Measurements from ENCODE around the gene AATK.

AATK gene

GRCh38 chr17:81196505-81197408 is 30.7 kb upstream of the AATK start:
- DNase-seq (ENCODE audit: low spot score): no peak

DNA sequence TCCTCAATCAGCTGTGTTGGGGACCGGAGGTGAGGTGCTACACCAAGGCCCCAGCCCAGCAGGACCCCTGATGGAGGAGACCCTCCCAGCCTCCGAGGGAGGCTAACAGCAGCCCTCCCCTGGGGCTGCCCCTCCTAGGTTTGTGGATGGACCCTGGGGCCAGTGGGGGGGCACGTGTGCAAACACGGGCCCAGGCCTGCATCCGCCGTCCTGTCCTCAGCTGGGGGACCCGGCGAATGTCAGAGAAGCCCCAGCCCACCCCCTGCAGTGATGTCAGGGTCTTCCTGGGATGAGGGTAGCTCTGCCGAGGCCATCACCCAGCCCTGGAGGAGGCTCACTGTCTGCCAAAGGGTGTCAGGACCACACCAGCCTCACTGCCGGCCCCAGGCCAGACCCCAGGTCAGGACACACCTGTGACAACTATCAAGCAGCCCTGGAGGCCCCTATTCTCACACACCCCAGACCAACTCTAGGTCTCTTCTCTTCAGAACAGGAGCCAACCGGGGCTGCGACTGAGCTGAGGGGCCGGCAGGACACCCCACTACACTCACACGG is 30.0 kb upstream of the AATK start:
- DNase-seq (ENCODE audit: low spot score): no peak

GRCh38 chr17:81194941-81195901 is 29.2 kb upstream of the AATK start:
- DNase-seq (ENCODE audit: low spot score): no peak

DNA sequence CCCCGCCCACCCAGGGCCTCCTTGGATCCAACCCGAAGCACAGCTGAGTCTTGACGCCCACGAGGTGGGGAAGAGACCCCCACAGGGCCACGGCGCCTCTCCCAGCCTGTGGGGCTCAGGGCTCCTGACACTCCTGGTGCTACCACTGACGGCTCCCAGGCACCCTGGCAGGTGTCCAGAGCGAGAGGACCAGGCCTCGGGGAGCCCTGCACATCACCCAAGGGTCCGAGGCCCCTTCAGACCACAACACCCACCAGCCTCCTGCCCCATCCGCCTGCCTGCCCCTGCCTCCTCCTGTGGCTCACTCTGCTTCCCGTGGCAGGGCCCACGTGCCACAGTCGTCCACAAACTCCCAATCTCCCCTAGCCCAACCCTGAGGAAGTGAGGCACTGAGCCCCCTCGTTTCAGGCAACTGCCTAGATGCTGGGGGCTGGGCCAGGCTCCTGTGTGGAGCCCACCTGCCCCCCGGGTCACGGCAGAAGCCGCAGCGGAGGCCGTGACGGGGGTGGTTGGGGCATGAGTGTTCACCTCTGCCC is 28.3 kb upstream of the AATK start:
- no peak for DNase-seq (ENCODE audit: low spot score)

DNA sequence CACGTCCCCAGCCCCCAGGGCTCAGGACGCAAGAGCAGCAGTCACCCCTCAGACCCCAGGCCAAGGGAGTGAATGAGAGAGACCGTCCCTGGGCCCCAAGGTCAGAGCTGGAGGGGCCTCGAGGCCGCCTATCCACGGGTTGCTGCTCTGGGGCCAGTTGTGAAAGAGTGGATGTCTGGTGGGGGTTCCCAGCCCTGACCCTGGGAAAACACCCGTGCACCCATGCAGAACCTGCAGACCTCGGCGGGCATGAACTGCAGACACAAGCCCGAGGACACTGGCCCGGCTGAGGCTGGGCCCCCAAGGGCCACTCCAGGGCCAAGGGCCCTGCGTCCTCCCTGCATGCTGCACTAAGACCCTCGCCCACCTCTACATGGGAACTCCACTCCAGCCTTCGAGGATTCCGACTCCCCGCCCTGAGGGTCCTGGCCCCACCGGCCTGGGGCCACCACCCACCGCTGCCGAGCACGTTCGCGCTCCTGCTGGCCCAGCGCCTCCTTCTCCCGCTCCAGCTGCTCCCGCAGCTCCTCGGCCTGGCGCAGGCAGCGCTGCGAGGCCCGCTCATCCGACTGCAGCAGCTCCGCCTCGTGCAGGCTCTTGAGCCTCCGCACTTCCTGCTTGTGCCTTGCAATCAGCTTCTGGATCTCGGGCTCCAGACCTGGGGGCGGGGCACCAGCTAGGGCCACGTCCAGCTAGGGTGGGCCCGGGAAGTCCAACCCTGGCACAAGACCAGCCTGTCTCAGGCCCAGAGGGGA is 27.6 kb upstream of the AATK start:
- DNase-seq (ENCODE audit: low spot score): no peak

DNA sequence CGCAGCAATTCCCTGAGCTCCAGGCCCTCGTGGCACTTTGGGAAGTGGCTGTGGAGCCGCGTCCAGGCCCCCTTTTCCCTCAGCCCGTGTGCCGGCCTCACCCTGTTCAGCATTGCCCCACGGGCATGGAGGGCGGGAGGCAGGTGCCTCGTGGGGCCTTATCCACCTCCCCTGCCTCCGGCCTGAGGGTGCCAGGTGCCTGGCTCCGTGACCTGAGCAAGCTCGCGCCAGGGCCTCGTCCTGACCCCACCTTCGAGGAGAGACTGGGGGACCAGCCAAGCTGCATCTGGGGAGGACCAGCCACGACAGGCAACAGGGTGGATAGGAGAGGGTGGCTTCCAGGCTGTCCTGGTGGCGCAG is 27.0 kb upstream of the AATK start:
- no peak for DNase-seq (ENCODE audit: low spot score)

GRCh38 chr17:81192386-81193050 is 26.5 kb upstream of the AATK start:
- no peak for DNase-seq (ENCODE audit: low spot score)

- DNase-seq (ENCODE audit: low spot score): no peak
Observed at GRCh38 chr17:81191646-81192045, 25.6 kb upstream of the AATK start.

DNA sequence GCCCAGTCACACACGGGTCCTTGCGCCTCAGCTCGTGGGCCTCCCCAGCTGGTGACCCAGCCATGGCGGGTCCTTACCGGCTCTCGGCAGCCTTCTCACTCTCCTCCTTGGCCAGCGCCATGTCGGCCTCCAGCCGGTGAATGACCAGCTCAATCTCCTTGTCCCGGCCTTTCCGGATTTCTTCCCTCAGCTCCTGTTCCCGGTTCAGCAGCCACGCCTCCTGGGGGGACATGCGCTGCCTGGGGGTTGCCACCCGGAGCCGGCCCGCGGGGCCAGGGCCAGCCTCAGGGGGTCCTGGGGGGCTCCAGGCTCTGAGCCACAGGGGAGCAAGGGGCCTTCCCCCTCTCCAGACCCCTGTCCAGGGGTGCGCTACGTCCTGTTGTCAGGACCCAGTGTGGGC is 25.1 kb upstream of the AATK start:
- no peak for DNase-seq (ENCODE audit: low spot score)

DNA sequence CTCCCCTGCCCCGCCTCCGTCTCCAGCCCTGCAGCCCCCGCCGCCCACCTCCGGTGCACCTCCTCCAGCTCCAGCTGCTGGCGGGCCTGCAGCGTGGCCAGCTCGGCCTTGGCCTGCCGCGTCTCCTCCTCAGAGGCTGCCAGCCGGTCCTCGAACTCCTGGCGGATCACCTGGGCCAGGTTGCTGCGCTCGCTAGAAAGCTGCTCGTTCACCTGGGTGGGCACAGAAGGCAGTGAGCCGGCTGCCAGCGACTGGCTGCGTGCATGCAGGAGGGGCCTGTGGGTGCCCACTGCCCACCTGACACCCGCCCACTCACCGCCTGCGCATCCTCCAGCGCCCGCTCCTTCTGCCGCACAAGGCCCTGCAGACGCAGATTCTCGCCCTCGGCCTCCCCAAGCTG is 24.6 kb upstream of the AATK start:
- DNase-seq (ENCODE audit: low spot score): no peak

GRCh38 chr17:81189670-81190530 is 23.9 kb upstream of the AATK start:
- DNase-seq (ENCODE audit: low spot score): peak; percentile 69

DNA sequence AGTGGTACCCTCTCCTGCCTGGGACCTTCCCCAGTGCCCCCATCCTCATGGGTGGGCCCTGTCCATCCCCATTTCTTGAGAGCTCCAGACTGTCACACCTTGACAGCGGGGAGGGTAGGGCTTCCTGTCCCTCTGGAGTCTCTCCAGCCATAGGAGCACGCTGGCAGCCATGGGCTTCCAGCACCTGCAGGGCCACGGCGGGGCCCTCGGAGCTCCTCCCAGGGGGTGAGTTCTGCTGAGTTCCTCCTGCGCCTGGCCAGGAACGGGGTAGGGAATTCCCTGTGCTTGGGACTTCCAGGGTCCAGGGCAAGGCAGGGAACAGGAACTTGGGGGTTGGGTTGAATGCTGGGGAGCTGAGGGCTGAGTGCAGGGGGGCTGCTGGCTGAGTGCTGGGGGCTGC is 23.0 kb upstream of the AATK start:
- DNase-seq (ENCODE audit: low spot score): no peak

DNA sequence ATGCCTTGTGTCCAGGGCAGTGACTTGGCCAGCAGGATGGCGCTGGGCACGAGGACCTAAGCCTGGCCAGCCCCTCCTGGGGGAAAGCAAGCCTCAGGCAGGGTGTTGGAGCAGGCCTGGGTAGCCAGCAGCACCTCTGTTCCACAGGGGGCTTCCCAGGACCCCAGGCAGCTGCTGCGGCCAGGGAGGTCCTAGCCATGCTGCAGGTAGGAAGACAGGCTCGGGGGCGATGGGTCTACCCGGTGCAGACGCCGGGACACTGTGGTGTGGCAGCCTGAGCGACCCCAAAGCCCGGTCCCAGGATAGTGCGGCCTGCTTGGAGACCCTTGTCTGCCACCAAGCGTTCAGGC is 22.4 kb upstream of the AATK start:
- no peak for DNase-seq (ENCODE audit: low spot score)

DNA sequence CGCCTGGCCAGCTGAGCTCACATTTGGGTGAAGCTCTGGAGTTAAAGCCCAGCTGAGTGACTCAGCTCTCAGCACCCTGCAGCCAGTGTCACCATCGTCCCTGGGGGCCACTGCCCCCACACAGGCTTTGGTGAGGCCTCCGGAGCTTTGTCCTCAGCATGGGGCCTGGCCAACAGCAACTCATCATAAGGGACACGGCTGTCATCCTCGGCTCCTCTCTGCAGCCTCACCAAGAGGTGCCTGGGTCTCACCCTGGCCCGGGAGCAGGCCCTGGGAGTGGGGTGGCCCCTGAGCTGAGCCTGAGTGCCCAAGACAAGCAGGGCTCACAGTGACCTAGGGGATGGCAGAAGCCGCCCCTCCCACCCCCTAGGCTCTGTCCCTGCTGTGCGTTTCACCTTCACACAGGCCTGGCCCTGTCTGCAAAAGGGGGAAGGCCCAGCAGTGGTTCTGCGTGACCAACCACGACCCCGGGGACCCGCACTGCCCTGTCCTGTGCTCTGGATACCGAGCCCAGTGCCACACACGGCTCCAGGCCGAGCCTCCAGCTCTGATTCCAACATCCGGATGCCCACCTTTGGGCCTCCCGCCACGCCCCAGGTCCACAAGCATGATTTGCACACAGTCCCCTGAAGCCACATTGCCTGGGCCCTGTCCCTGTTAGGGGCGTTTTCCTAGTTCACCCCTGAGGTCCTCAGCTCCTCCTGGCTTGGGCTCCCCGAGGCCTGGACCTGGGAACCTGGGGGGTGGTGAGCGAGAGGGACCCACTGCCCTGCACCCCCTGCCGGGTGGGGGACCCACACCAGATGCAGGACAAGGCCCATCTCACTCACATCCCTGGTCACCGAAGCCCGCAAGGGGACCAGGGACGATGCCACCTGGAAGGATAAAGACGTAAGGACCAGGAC is 21.8 kb upstream of the AATK start:
- no peak for DNase-seq (ENCODE audit: low spot score)

DNA sequence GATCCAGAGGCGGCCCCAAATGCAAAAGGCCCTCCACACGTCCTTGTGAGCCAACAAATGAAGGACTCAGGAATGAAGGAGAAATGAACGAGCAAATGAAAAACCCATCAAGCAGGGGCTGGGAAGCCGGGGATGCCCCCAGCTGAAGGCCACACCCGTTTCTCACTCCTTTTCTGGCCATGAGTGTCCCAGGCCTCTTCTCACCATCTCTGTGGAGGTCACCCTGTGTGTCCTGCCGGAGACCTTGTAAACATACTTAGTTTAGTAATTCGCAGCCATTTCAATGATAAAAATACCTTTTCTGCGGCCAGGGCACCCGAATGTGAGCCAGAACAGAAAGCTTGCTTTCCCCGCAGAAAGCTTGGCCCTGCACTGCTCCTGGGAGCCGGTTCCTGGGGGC is 21.1 kb upstream of the AATK start:
- DNase-seq (ENCODE audit: low spot score): no peak

GRCh38 chr17:81186203-81186602 is 20.2 kb upstream of the AATK start:
- no peak for DNase-seq (ENCODE audit: low spot score)

DNA sequence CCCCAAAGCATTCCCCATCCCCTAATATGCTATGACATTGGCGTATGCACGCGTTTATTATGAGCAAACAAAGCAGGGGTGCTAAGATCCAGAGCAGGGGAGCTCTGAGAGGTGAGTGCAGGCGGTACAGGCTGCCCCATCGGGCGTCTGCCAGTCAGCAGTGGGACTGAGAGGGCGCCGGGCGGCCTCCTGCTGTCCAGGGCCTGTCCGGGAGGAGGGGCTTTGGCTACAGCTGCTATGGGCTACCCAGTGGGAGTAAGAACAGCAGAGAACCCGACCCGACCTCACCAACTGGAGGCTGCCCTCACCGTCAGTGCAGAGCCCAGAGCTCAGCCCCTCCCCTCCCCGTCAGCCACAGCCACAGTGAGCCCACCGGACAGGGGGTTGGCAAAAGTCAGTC is 18.5 kb upstream of the AATK start:
- no peak for DNase-seq (ENCODE audit: low spot score)

GRCh38 chr17:81183807-81184206 is 17.8 kb upstream of the AATK start:
- no peak for DNase-seq (ENCODE audit: low spot score)

- no peak for DNase-seq (ENCODE audit: low spot score)
Observed at GRCh38 chr17:81183316-81183715, 17.3 kb upstream of the AATK start.
